ENCODE data around the gene SLC26A3. TPM values are rescaled to one million over a fixed set of nuclear protein-coding genes. Genes with fewer than 3 reads are reported as not detected.

The SLC26A3 gene
- total RNA-seq, 1 donor from 2014 or later: not detected

GRCh38 chr7:107838024-107838601 lies 35.1 kb upstream of the SLC26A3 start:
- no peaks in the 10 kb centered on the region for H3K27me3 ChIP-seq (ENCODE audit: control insufficient read depth in 3 of 3, insufficient read depth in 3 of 3, low read length in 3 of 3)
- H3K4me3 ChIP-seq (ENCODE audit: low read length in 3 of 3): no peak overlapping the region
- no peak overlapping the region for H3K27ac ChIP-seq (ENCODE audit: low read depth, low read length)
- H3K36me3 ChIP-seq (ENCODE audit: control insufficient read depth in 3 of 3, insufficient read depth in 3 of 3, low read length in 3 of 3): no peaks in the 10 kb centered on the region
- H3K9ac ChIP-seq (ENCODE audit: low read depth in 1 of 3, low read length in 3 of 3): no peak overlapping the region
- no peaks in the 10 kb centered on the region for H3K9me3 ChIP-seq (ENCODE audit: control insufficient read depth in 3 of 3, low read length in 3 of 3)
- H3K4me1 ChIP-seq (ENCODE audit: control insufficient read depth in 3 of 3, insufficient read depth in 3 of 3, low read length in 3 of 3): no peaks in the 10 kb centered on the region

GRCh38 chr7:107837145-107837512 lies 34.1 kb upstream of the SLC26A3 start:
- no peaks in the 10 kb centered on the region for H3K4me1 ChIP-seq (ENCODE audit: control insufficient read depth in 3 of 3, insufficient read depth in 3 of 3, low read length in 3 of 3)
- no peaks in the 10 kb centered on the region for H3K9me3 ChIP-seq (ENCODE audit: control insufficient read depth in 3 of 3, low read length in 3 of 3)
- H3K36me3 ChIP-seq (ENCODE audit: control insufficient read depth in 3 of 3, insufficient read depth in 3 of 3, low read length in 3 of 3): no peaks in the 10 kb centered on the region
- H3K9ac ChIP-seq (ENCODE audit: low read depth in 1 of 3, low read length in 3 of 3): no peak overlapping the region
- H3K27ac ChIP-seq (ENCODE audit: low read depth, low read length): no peak overlapping the region
- no peaks in the 10 kb centered on the region for H3K27me3 ChIP-seq (ENCODE audit: control insufficient read depth in 3 of 3, insufficient read depth in 3 of 3, low read length in 3 of 3)
- no peak overlapping the region for H3K4me3 ChIP-seq (ENCODE audit: low read length in 3 of 3)

- Histone ChIP-seq H3K4me1 (ENCODE audit: control insufficient read depth in 3 of 3, insufficient read depth in 3 of 3, low read length in 3 of 3) (no peaks in the 10 kb centered on the region), H3K4me3 (ENCODE audit: low read length in 3 of 3) (no peak overlapping the region), H3K27me3 (ENCODE audit: control insufficient read depth in 3 of 3, insufficient read depth in 3 of 3, low read length in 3 of 3) (no peaks in the 10 kb centered on the region), H3K9ac (ENCODE audit: low read depth in 1 of 3, low read length in 3 of 3) (no peak overlapping the region), H3K27ac (ENCODE audit: low read depth, low read length) (no peak overlapping the region), H3K9me3 (ENCODE audit: control insufficient read depth in 3 of 3, low read length in 3 of 3) (no peaks in the 10 kb centered on the region), H3K36me3 (ENCODE audit: control insufficient read depth in 3 of 3, insufficient read depth in 3 of 3, low read length in 3 of 3) (no peaks in the 10 kb centered on the region)
These were observed 33.5 kb upstream of the SLC26A3 start for GRCh38 chr7:107836237-107837144.

GRCh38 chr7:107834401-107834800 lies 31.4 kb upstream of the SLC26A3 start:
- no peak overlapping the region for H3K4me3 ChIP-seq (ENCODE audit: low read length in 3 of 3)
- H3K9ac ChIP-seq (ENCODE audit: low read depth in 1 of 3, low read length in 3 of 3): no peak overlapping the region
- H3K4me1 ChIP-seq (ENCODE audit: control insufficient read depth in 3 of 3, insufficient read depth in 3 of 3, low read length in 3 of 3): no peaks in the 10 kb centered on the region
- no peaks in the 10 kb centered on the region for H3K36me3 ChIP-seq (ENCODE audit: control insufficient read depth in 3 of 3, insufficient read depth in 3 of 3, low read length in 3 of 3)
- no peaks in the 10 kb centered on the region for H3K9me3 ChIP-seq (ENCODE audit: control insufficient read depth in 3 of 3, low read length in 3 of 3)
- H3K27ac ChIP-seq (ENCODE audit: low read depth, low read length): no peak overlapping the region
- H3K27me3 ChIP-seq (ENCODE audit: control insufficient read depth in 3 of 3, insufficient read depth in 3 of 3, low read length in 3 of 3): no peaks in the 10 kb centered on the region

- Histone ChIP-seq H3K9me3 (ENCODE audit: control insufficient read depth in 3 of 3, low read length in 3 of 3) (no peaks in the 10 kb centered on the region), H3K36me3 (ENCODE audit: control insufficient read depth in 3 of 3, insufficient read depth in 3 of 3, low read length in 3 of 3) (no peaks in the 10 kb centered on the region), H3K27ac (ENCODE audit: low read depth, low read length) (no peak overlapping the region), H3K27me3 (ENCODE audit: control insufficient read depth in 3 of 3, insufficient read depth in 3 of 3, low read length in 3 of 3) (no peaks in the 10 kb centered on the region), H3K9ac (ENCODE audit: low read depth in 1 of 3, low read length in 3 of 3) (no peak overlapping the region), H3K4me3 (ENCODE audit: low read length in 3 of 3) (no peak overlapping the region), H3K4me1 (ENCODE audit: control insufficient read depth in 3 of 3, insufficient read depth in 3 of 3, low read length in 3 of 3) (no peaks in the 10 kb centered on the region)
These were observed 30.7 kb upstream of the SLC26A3 start for GRCh38 chr7:107833684-107834106.

- Histone ChIP-seq H3K9ac (ENCODE audit: low read depth in 1 of 3, low read length in 3 of 3) (no peak overlapping the region), H3K36me3 (ENCODE audit: control insufficient read depth in 3 of 3, insufficient read depth in 3 of 3, low read length in 3 of 3) (no peaks in the 10 kb centered on the region), H3K4me1 (ENCODE audit: control insufficient read depth in 3 of 3, insufficient read depth in 3 of 3, low read length in 3 of 3) (no peaks in the 10 kb centered on the region), H3K27me3 (ENCODE audit: control insufficient read depth in 3 of 3, insufficient read depth in 3 of 3, low read length in 3 of 3) (no peaks in the 10 kb centered on the region), H3K4me3 (ENCODE audit: low read length in 3 of 3) (no peak overlapping the region), H3K27ac (ENCODE audit: low read depth, low read length) (no peak overlapping the region), H3K9me3 (ENCODE audit: control insufficient read depth in 3 of 3, low read length in 3 of 3) (no peaks in the 10 kb centered on the region)
These were observed 27.4 kb upstream of the SLC26A3 start for GRCh38 chr7:107830420-107830819.

- Histone ChIP-seq H3K27ac (ENCODE audit: low read depth, low read length) (no peak overlapping the region), H3K4me1 (ENCODE audit: control insufficient read depth in 3 of 3, insufficient read depth in 3 of 3, low read length in 3 of 3) (no peaks in the 10 kb centered on the region), H3K4me3 (ENCODE audit: low read length in 3 of 3) (no peak overlapping the region), H3K9me3 (ENCODE audit: control insufficient read depth in 3 of 3, low read length in 3 of 3) (no peaks in the 10 kb centered on the region), H3K27me3 (ENCODE audit: control insufficient read depth in 3 of 3, insufficient read depth in 3 of 3, low read length in 3 of 3) (no peaks in the 10 kb centered on the region), H3K9ac (ENCODE audit: low read depth in 1 of 3, low read length in 3 of 3) (no peak overlapping the region), H3K36me3 (ENCODE audit: control insufficient read depth in 3 of 3, insufficient read depth in 3 of 3, low read length in 3 of 3) (no peaks in the 10 kb centered on the region)
These were observed 25.5 kb upstream of the SLC26A3 start for GRCh38 chr7:107828540-107828939.

- Histone ChIP-seq H3K27ac (ENCODE audit: low read depth, low read length) (no peak overlapping the region), H3K36me3 (ENCODE audit: control insufficient read depth in 3 of 3, insufficient read depth in 3 of 3, low read length in 3 of 3) (no peaks in the 10 kb centered on the region), H3K27me3 (ENCODE audit: control insufficient read depth in 3 of 3, insufficient read depth in 3 of 3, low read length in 3 of 3) (no peaks in the 10 kb centered on the region), H3K4me1 (ENCODE audit: control insufficient read depth in 3 of 3, insufficient read depth in 3 of 3, low read length in 3 of 3) (no peaks in the 10 kb centered on the region), H3K4me3 (ENCODE audit: low read length in 3 of 3) (no peak overlapping the region), H3K9me3 (ENCODE audit: control insufficient read depth in 3 of 3, low read length in 3 of 3) (no peaks in the 10 kb centered on the region), H3K9ac (ENCODE audit: low read depth in 1 of 3, low read length in 3 of 3) (no peak overlapping the region)
These were observed 24.5 kb upstream of the SLC26A3 start for GRCh38 chr7:107827501-107827900.

- Histone ChIP-seq H3K4me3 (ENCODE audit: low read length in 3 of 3) (no peak overlapping the region), H3K9me3 (ENCODE audit: control insufficient read depth in 3 of 3, low read length in 3 of 3) (no peaks in the 10 kb centered on the region), H3K27me3 (ENCODE audit: control insufficient read depth in 3 of 3, insufficient read depth in 3 of 3, low read length in 3 of 3) (no peaks in the 10 kb centered on the region), H3K27ac (ENCODE audit: low read depth, low read length) (no peak overlapping the region), H3K36me3 (ENCODE audit: control insufficient read depth in 3 of 3, insufficient read depth in 3 of 3, low read length in 3 of 3) (no peaks in the 10 kb centered on the region), H3K4me1 (ENCODE audit: control insufficient read depth in 3 of 3, insufficient read depth in 3 of 3, low read length in 3 of 3) (no peaks in the 10 kb centered on the region), H3K9ac (ENCODE audit: low read depth in 1 of 3, low read length in 3 of 3) (no peak overlapping the region)
These were observed 23.4 kb upstream of the SLC26A3 start for GRCh38 chr7:107826451-107826850.

- H3K4me3 ChIP-seq (ENCODE audit: low read length in 3 of 3): no peak overlapping the region
- H3K27me3 ChIP-seq (ENCODE audit: control insufficient read depth in 3 of 3, insufficient read depth in 3 of 3, low read length in 3 of 3): no peaks in the 10 kb centered on the region
- no peaks in the 10 kb centered on the region for H3K36me3 ChIP-seq (ENCODE audit: control insufficient read depth in 3 of 3, insufficient read depth in 3 of 3, low read length in 3 of 3)
- H3K9ac ChIP-seq (ENCODE audit: low read depth in 1 of 3, low read length in 3 of 3): no peak overlapping the region
- H3K27ac ChIP-seq (ENCODE audit: low read depth, low read length): no peak overlapping the region
- no peaks in the 10 kb centered on the region for H3K9me3 ChIP-seq (ENCODE audit: control insufficient read depth in 3 of 3, low read length in 3 of 3)
- no peaks in the 10 kb centered on the region for H3K4me1 ChIP-seq (ENCODE audit: control insufficient read depth in 3 of 3, insufficient read depth in 3 of 3, low read length in 3 of 3)
These were observed 21.8 kb upstream of the SLC26A3 start for GRCh38 chr7:107824858-107825257.

All from skeletal muscle tissue (tissue), 4 donors.